HepG2 (cell line): ENCODE data around the gene ERBB4. TPM values are rescaled to one million over a fixed set of nuclear protein-coding genes. Genes with fewer than 3 reads are reported as not detected.

Experiments
- EHMT2 ChIP-seq: fragments of 200-600 bp; sonication (generic); IDR thresholded peaks from 2 replicates; pipeline ENCODE4 v1.7.0; 2017; ENCODE audit warnings: antibody characterized with exemption, low read depth, low read length, borderline replicate concordance
- FOXP1 ChIP-seq, 2 experiments: fragments of 450-650 bp in 1 of 2; IDR thresholded peaks; 2 replicates each; pipeline ENCODE4 v1.6.1; 2017 to 2018; ENCODE audit warnings: antibody characterized with exemption in 1 of 2
- GABPA ChIP-seq, 2 experiments: IDR thresholded peaks; 2 replicates each; pipeline ENCODE4 v1.6.1; 2011 to 2016; ENCODE audit warnings: low read depth in 2 of 2, low read length in 1 of 2, missing biosample characterization in 1 of 2, missing genetic modification characterization in 1 of 2
- KAT8 ChIP-seq: IDR thresholded peaks from 2 replicates; pipeline ENCODE4 v1.6.1; 2016; ENCODE audit warnings: missing genetic modification reagents, missing compliant biosample characterization
- NFIC ChIP-seq: IDR thresholded peaks from 2 replicates; pipeline ENCODE4 v1.6.1; 2012; ENCODE audit warnings: mild to moderate bottlenecking, low read length, inconsistent platforms
- YEATS2 ChIP-seq: sonication (generic); formaldehyde crosslinking; IDR thresholded peaks from 2 replicates; pipeline ENCODE4 v1.4.0; 2020; ENCODE audit warnings: missing genetic modification reagents, borderline replicate concordance
- ZSCAN22 ChIP-seq: sonication (generic); formaldehyde crosslinking; IDR thresholded peaks from 2 replicates; pipeline ENCODE4 v1.4.0; 2020; ENCODE audit warnings: mild to moderate bottlenecking, missing genetic modification reagents
- polyA plus RNA-seq, 8 experiments: library from polyadenylated mRNA; depleted of rRNA in 3 of 8; stranded (reverse) in 7 of 8; unstranded in 1 of 8; fragments of >200 nt; fragmentation: Illumina TruSeq in 4 of 8; extraction: Trizol in 4 of 8; gene quantifications; 2 replicates each; pipeline versions ENCODE4 v1.2.1 to v1.2.3, GENCODE V29; 2011 to 2016; ENCODE audit warnings: low read depth in 4 of 8, missing spikeins in 1 of 8, mixed read lengths in 1 of 8; ENCODE audit not compliant: insufficient read depth in 1 of 8
- total RNA-seq, 5 experiments: library from RNA; depleted of rRNA; stranded (reverse); fragments of >200 nt; fragmentation: Illumina TruSeq; extraction: Trizol; gene quantifications; 2 replicates each; pipeline ENCODE4 v1.2.3, GENCODE V29; 2016; ENCODE audit warnings: low read depth in 1 of 5
- TF ChIP-seq, protein P1 (sequence below), 2 experiments: sonication (generic) in 1 of 2; formaldehyde crosslinking in 1 of 2; IDR thresholded peaks; 2 replicates each; pipeline versions ENCODE4 v1.4.0 to v1.6.1; 2016 to 2020; ENCODE audit warnings: borderline replicate concordance in 1 of 2, low read depth in 1 of 2, mild to moderate bottlenecking in 1 of 2, missing genetic modification reagents in 1 of 2
- TF ChIP-seq, protein P2 (sequence below): IDR thresholded peaks from 2 replicates; pipeline ENCODE4 v1.6.1; 2016; ENCODE audit warnings: mild to moderate bottlenecking
- TF ChIP-seq, protein P3 (sequence below): sonication (generic); formaldehyde crosslinking; IDR thresholded peaks from 2 replicates; pipeline ENCODE4 v1.4.0; 2020; ENCODE audit warnings: missing genetic modification reagents
- TF ChIP-seq, protein P4 (sequence below): IDR thresholded peaks from 2 replicates; pipeline ENCODE4 v1.6.1; 2016; ENCODE audit warnings: low read depth, borderline replicate concordance
- TF ChIP-seq, protein P5 (sequence below): sonication (generic); formaldehyde crosslinking; IDR thresholded peaks from 2 replicates; pipeline ENCODE4 v1.8.0; 2022; ENCODE audit warnings: mild to moderate bottlenecking, missing genetic modification reagents, borderline replicate concordance
- TF ChIP-seq, protein P6 (sequence below): sonication (generic); formaldehyde crosslinking; conservative IDR thresholded peaks from 2 replicates; pipeline ENCODE4 v1.4.0; 2020; ENCODE audit warnings: mild to moderate bottlenecking, missing genetic modification reagents, moderate library complexity

The ERBB4 gene
- total and polyA plus RNA-seq, 2 of the 13 experiments (the other 11 are each of a cell fraction or from before 2014, with no cell fraction given) = not detected

DNA sequence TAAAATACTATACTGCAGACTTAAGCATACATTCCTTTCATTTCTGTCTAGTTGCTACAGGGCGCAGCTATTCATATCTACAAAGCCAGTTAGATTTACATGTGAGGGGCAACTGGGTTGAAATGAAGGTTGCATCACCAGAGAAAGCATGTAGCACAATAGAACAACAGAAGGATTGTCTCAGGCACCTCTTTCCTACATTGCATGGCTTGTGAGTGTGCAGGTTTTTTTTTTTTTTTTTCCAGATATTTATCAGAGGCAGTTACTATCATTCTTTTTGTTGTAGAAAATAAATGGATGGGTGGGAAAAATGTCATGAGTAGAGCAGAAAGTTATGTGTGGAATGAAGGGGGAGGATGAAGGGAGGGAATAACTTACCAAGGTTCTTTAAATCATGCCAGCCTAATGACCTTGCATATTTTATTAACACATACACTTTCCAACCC lies 86.8 kb downstream of the ERBB4 start (continued):
- TF ChIP-seq ZSCAN22 (CRISPR knock-in tag) = no peak
- TF ChIP-seq, protein P1, sequence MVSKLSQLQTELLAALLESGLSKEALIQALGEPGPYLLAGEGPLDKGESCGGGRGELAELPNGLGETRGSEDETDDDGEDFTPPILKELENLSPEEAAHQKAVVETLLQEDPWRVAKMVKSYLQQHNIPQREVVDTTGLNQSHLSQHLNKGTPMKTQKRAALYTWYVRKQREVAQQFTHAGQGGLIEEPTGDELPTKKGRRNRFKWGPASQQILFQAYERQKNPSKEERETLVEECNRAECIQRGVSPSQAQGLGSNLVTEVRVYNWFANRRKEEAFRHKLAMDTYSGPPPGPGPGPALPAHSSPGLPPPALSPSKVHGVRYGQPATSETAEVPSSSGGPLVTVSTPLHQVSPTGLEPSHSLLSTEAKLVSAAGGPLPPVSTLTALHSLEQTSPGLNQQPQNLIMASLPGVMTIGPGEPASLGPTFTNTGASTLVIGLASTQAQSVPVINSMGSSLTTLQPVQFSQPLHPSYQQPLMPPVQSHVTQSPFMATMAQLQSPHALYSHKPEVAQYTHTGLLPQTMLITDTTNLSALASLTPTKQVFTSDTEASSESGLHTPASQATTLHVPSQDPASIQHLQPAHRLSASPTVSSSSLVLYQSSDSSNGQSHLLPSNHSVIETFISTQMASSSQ (IDR thresholded peaks at IDR 0.05; ENCODE audit: low read depth) = no peak
- TF ChIP-seq, protein P1 (CRISPR knock-in tag; IDR thresholded peaks at IDR 0.05; ENCODE audit: borderline replicate concordance) = peak; percentile 50; the same call in 1 of the 2 replicates
- TF ChIP-seq YEATS2 = no peak
- TF ChIP-seq, protein P2, sequence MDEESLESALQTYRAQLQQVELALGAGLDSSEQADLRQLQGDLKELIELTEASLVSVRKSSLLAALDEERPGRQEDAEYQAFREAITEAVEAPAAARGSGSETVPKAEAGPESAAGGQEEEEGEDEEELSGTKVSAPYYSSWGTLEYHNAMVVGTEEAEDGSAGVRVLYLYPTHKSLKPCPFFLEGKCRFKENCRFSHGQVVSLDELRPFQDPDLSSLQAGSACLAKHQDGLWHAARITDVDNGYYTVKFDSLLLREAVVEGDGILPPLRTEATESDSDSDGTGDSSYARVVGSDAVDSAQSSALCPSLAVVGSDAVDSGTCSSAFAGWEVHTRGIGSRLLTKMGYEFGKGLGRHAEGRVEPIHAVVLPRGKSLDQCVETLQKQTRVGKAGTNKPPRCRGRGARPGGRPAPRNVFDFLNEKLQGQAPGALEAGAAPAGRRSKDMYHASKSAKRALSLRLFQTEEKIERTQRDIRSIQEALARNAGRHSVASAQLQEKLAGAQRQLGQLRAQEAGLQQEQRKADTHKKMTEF = 0 out of 2 replicates have a peak, but pooled peaks have one; percentile 38
- TF ChIP-seq NFIC = peak; percentile 29; the same call in 1 of the 2 replicates
- TF ChIP-seq EHMT2 = peak; percentile 75; the same call in 1 of the 2 replicates
- TF ChIP-seq, protein P3, sequence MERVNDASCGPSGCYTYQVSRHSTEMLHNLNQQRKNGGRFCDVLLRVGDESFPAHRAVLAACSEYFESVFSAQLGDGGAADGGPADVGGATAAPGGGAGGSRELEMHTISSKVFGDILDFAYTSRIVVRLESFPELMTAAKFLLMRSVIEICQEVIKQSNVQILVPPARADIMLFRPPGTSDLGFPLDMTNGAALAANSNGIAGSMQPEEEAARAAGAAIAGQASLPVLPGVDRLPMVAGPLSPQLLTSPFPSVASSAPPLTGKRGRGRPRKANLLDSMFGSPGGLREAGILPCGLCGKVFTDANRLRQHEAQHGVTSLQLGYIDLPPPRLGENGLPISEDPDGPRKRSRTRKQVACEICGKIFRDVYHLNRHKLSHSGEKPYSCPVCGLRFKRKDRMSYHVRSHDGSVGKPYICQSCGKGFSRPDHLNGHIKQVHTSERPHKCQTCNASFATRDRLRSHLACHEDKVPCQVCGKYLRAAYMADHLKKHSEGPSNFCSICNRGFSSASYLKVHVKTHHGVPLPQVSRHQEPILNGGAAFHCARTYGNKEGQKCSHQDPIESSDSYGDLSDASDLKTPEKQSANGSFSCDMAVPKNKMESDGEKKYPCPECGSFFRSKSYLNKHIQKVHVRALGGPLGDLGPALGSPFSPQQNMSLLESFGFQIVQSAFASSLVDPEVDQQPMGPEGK = 0 out of 2 replicates have a peak, but pooled peaks have one; percentile 18
- TF ChIP-seq, protein P4, sequence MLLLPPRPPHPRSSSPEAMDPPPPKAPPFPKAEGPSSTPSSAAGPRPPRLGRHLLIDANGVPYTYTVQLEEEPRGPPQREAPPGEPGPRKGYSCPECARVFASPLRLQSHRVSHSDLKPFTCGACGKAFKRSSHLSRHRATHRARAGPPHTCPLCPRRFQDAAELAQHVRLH (CRISPR knock-in tag) = no peak
- no peak for TF ChIP-seq GABPA (IDR thresholded peaks at IDR 0.05; ENCODE audit: low read depth, low read length)
- TF ChIP-seq GABPA (CRISPR knock-in tag; IDR thresholded peaks at IDR 0.05; ENCODE audit: low read depth) = no peak
- TF ChIP-seq KAT8 (CRISPR knock-in tag) = 0 out of 2 replicates have a peak, but pooled peaks have one; percentile 26
- TF ChIP-seq FOXP1 (IDR thresholded peaks at IDR 0.05) = peak; percentile 51; the same call in 1 of the 2 replicates
- TF ChIP-seq FOXP1 (CRISPR knock-in tag; IDR thresholded peaks at IDR 0.05) = peak; percentile 62; the same call in 1 of the 2 replicates
- TF ChIP-seq, protein P5, sequence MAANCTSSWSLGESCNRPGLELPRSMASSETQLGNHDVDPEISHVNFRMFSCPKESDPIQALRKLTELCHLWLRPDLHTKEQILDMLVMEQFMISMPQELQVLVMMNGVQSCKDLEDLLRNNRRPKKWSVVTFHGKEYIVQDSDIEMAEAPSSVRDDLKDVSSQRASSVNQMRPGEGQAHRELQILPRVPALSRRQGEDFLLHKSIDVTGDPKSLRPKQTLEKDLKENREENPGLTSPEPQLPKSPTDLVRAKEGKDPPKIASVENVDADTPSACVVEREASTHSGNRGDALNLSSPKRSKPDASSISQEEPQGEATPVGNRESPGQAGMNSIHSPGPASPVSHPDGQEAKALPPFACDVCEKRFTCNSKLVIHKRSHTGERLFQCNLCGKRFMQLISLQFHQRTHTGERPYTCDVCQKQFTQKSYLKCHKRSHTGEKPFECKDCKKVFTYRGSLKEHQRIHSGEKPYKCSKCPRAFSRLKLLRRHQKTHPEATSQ (CRISPR knock-in tag) = 0 out of 2 replicates have a peak, but pooled peaks have one; percentile 24
- TF ChIP-seq, protein P6, sequence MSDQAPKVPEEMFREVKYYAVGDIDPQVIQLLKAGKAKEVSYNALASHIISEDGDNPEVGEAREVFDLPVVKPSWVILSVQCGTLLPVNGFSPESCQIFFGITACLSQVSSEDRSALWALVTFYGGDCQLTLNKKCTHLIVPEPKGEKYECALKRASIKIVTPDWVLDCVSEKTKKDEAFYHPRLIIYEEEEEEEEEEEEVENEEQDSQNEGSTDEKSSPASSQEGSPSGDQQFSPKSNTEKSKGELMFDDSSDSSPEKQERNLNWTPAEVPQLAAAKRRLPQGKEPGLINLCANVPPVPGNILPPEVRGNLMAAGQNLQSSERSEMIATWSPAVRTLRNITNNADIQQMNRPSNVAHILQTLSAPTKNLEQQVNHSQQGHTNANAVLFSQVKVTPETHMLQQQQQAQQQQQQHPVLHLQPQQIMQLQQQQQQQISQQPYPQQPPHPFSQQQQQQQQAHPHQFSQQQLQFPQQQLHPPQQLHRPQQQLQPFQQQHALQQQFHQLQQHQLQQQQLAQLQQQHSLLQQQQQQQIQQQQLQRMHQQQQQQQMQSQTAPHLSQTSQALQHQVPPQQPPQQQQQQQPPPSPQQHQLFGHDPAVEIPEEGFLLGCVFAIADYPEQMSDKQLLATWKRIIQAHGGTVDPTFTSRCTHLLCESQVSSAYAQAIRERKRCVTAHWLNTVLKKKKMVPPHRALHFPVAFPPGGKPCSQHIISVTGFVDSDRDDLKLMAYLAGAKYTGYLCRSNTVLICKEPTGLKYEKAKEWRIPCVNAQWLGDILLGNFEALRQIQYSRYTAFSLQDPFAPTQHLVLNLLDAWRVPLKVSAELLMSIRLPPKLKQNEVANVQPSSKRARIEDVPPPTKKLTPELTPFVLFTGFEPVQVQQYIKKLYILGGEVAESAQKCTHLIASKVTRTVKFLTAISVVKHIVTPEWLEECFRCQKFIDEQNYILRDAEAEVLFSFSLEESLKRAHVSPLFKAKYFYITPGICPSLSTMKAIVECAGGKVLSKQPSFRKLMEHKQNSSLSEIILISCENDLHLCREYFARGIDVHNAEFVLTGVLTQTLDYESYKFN (CRISPR knock-in tag) = peak; percentile 48
